Activated T-cell treated with anti-CD3 and anti-CD28 coated beads, Interleukin-2, amount 50 U/mL, for 48 hours (primary cell): ENCODE results near the gene LGR4.

Experiments used
- DNase-seq, 2 experiments: peaks; one replicate each; pipeline ENCODE4 v3.0.0-alpha.2; 2020

LGR4 gene

GRCh38 chr11:27425814-27426213, 46.8 kb downstream of the LGR4 start:
- no peak for DNase-seq

- no peak for DNase-seq
These were observed 49.5 kb downstream of the LGR4 start for GRCh38 chr11:27423125-27423524.

GRCh38 chr11:27421819-27422494, 50.6 kb downstream of the LGR4 start:
- no peak for DNase-seq

- no peak for DNase-seq
These were observed 51.6 kb downstream of the LGR4 start for GRCh38 chr11:27420722-27421572.

- no peak for DNase-seq
These were observed 52.4 kb downstream of the LGR4 start for GRCh38 chr11:27420217-27420616.

- DNase-seq = no peak
These were observed 54.2 kb downstream of the LGR4 start for GRCh38 chr11:27418356-27418755.

GRCh38 chr11:27416568-27417176, 55.9 kb downstream of the LGR4 start:
- no peak for DNase-seq

- DNase-seq = no peak
These were observed 57.9 kb downstream of the LGR4 start for GRCh38 chr11:27414644-27415043.

- no peak for DNase-seq
These were observed 59.4 kb downstream of the LGR4 start for GRCh38 chr11:27413218-27413617.

GRCh38 chr11:27412192-27412691, 60.3 kb downstream of the LGR4 start:
- no peak for DNase-seq

GRCh38 chr11:27411328-27411727, 61.3 kb downstream of the LGR4 start:
- DNase-seq = no peak

- DNase-seq = no peak
These were observed 62.3 kb downstream of the LGR4 start for GRCh38 chr11:27410272-27410671.

- no peak for DNase-seq
These were observed 62.8 kb downstream of the LGR4 start for GRCh38 chr11:27409742-27410141.

GRCh38 chr11:27409049-27409448, 63.5 kb downstream of the LGR4 start:
- DNase-seq = no peak

GRCh38 chr11:27408246-27408800, 64.3 kb downstream of the LGR4 start:
- no peak for DNase-seq

- no peak for DNase-seq
These were observed 65.9 kb downstream of the LGR4 start for GRCh38 chr11:27406498-27407354.

GRCh38 chr11:27405134-27405533, 67.5 kb downstream of the LGR4 start:
- DNase-seq = no peak

GRCh38 chr11:27404427-27404826, 68.2 kb downstream of the LGR4 start:
- DNase-seq = no peak

- DNase-seq = no peak
These were observed 69.4 kb downstream of the LGR4 start for GRCh38 chr11:27403195-27403594.

GRCh38 chr11:27402450-27402849, 70.1 kb downstream of the LGR4 start:
- no peak for DNase-seq

GRCh38 chr11:27401833-27402316, 70.7 kb downstream of the LGR4 start:
- DNase-seq = no peak

- DNase-seq = no peak
These were observed 71.2 kb downstream of the LGR4 start for GRCh38 chr11:27401280-27401832.
